GM08714 (cell line): Measurements from ENCODE around the gene NR2F1-AS1.

ENCODE experiments used
- H3K4me3 ChIP-seq: fragments of 200-500 bp; sonication (Bioruptor generic); 2 replicates; pipeline ENCODE4 v1.5.1; 2014; ENCODE audit warnings: mild to moderate bottlenecking, low read length, inconsistent platforms
- ZNF274 ChIP-seq: IDR thresholded peaks from 2 replicates; pipeline ENCODE4 v1.6.1; 2012; ENCODE audit warnings: mild to moderate bottlenecking, low read depth, low read length

NR2F1-AS1 gene

GRCh38 chr5:93580927-93581445, at the start of gene NR2F1-AS1:
NR2F1-AS1 (minus strand) TSS chr5:93581219.
- H3K4me3 ChIP-seq: peak within 1 kb of the TSS; percentile 58
- no peak for TF ChIP-seq ZNF274

GRCh38 chr5:93626801-93627200, 45.8 kb upstream of the NR2F1-AS1 start:
- TF ChIP-seq ZNF274: no peak

GRCh38 chr5:93623153-93623552, 42.1 kb upstream of the NR2F1-AS1 start:
- H3K4me3 ChIP-seq: no peak overlapping the region
- no peak for TF ChIP-seq ZNF274

More at GRCh38 chr5:93626801-93627200, 45.8 kb upstream of the NR2F1-AS1 start:
- H3K4me3 ChIP-seq: no peak overlapping the region

DNA sequence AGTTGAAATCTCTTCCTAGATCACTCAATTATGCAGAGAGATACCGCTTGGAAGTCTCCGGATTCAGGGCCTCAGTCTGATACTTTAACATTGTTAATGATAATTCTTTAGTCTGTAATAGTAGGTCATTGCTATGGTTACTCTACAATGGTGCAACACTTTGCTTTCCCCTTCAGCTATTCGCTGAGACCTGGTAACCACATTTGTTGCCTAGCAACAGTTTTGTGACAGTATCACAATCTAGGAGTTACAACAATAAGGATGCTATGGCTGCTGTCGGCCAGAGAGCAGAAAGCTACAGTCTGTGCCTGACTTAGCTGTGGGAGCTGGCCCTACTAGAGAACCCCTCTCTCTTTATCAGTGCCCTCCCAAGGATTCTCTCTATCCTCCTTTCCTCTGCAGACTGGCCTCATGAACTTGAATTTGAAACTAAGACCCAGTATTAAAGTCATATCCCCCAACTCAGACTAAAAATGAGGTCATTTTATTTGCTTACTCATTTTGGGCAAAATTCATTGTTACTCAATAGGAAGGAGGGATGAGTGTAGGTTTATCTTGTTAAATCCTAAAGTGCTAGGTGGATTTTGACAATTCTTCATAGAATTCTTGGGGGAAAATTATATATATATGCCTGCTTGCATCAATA, 41.3 kb upstream of the NR2F1-AS1 start:
- no peak for TF ChIP-seq ZNF274

DNA sequence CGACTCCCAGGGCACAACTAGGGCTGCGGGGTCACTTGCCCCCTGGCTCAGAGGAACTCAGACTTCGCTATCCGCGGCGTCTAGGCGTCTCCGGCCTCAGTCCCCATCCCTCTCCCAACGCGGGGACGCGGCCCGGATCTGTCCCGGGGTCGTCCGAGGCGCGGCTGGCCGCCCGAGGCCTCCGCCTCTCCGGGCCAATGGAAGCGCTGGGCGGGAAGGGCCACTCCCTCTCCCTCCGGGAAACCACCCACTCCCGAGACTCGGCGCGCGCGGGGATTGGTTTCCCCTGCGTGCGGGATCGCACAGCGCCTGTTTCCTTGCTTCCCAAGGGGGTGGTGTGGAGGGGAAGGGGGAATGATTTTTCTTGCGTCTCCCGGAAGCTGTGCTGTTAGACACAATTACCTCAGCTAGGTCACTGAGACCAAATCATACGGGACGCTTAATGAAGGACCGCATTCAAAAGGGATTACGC, 40.3 kb upstream of the NR2F1-AS1 start:
- no peak for TF ChIP-seq ZNF274

More for the DNA sequence above, 41.3 kb upstream of the NR2F1-AS1 start:
- no peak overlapping the region for H3K4me3 ChIP-seq

GRCh38 chr5:93620487-93621326, 39.7 kb upstream of the NR2F1-AS1 start:
- H3K4me3 ChIP-seq: peak overlapping the region; percentile 64
- no peak for TF ChIP-seq ZNF274

More for the DNA sequence above, 40.3 kb upstream of the NR2F1-AS1 start:
- peak overlapping the region; percentile 59 for H3K4me3 ChIP-seq

- H3K4me3 ChIP-seq: no peak overlapping the region
Measured at GRCh38 chr5:93616538-93617174, 35.6 kb upstream of the NR2F1-AS1 start.

GRCh38 chr5:93612855-93613243, 31.8 kb upstream of the NR2F1-AS1 start:
- no peak overlapping the region; the same call in 1 of the 2 replicates for H3K4me3 ChIP-seq
- TF ChIP-seq ZNF274: no peak

More at GRCh38 chr5:93616538-93617174, 35.6 kb upstream of the NR2F1-AS1 start:
- no peak for TF ChIP-seq ZNF274

GRCh38 chr5:93611976-93612854, 31.2 kb upstream of the NR2F1-AS1 start:
- no peak for TF ChIP-seq ZNF274
- no peak overlapping the region; the same call in 1 of the 2 replicates for H3K4me3 ChIP-seq

GRCh38 chr5:93611273-93611975, 30.4 kb upstream of the NR2F1-AS1 start:
- no peak overlapping the region for H3K4me3 ChIP-seq
- TF ChIP-seq ZNF274: no peak

- H3K4me3 ChIP-seq: no peak overlapping the region
- TF ChIP-seq ZNF274: no peak
Measured at GRCh38 chr5:93610581-93611272, 29.7 kb upstream of the NR2F1-AS1 start.

DNA sequence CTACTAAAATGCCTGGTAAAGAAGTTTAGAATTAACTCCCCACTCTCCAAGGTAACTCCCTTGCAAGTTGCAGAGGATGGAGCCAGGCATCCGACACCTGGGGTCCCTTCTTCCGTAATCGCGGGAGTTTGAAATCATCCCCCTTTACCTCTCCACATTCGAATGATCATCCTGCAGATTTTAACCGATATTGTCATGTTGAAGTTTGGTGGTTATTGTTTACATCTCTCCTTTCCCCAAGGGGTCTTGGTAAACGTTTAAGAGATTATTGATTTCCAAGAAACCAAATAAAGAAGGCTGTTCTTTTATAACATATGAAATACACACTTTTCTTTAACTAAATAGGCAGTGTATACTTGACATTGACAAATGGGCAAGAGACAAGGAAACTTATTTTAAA, 28.7 kb upstream of the NR2F1-AS1 start:
- no peak overlapping the region for H3K4me3 ChIP-seq
- no peak for TF ChIP-seq ZNF274

DNA sequence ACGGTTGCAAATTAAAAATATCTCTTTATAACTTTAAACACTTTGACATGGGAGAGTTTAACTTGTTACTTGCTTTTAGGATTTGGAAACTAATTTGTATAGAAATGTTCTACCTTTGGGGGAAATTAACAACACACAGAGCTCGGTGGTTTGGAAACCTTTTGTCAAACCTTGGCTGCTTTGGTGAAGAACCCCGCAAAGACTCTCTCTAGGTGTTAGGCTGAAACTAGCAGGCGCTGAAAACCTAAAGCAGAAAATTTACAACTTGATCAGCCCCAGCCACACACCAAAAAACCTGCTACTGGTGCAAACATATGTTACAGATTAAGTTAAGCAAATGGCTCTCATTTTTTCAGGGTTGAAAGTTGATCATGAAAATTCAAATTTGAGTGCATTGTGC, 27.8 kb upstream of the NR2F1-AS1 start:
- no peak overlapping the region for H3K4me3 ChIP-seq
- TF ChIP-seq ZNF274: no peak
